Measurements from ENCODE around the gene FOXL2NB.

Gene FOXL2NB

DNA sequence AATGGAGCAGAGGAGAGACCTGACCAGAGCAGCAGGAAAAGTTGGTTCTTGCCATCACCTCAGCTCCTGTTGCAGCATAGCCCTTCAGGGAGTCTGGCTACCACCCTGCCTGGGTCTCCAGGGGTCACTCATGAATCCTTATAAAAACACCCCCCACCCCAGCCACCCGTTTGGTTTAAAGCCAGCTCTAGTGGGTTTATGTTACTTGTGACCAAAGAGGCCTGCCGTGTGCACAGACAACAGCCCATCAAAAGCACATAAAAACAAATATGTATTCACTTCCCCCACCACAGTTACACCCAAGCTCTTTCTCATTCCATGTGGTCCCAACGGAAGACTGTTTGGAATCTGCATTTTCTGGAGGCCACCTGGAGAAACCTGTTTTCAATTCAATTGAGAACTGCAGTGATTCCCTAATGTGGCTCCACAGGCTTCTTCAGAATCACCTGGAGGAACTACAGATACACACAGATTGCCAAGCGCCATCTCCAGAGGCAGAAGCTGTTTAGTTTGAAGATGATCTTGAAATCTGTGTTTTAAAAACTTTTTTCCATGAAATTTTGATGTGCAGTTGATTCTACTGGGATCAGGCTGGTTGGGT is 13.8 kb upstream of the FOXL2NB start:
- no peak for FAIRE-seq

DNA sequence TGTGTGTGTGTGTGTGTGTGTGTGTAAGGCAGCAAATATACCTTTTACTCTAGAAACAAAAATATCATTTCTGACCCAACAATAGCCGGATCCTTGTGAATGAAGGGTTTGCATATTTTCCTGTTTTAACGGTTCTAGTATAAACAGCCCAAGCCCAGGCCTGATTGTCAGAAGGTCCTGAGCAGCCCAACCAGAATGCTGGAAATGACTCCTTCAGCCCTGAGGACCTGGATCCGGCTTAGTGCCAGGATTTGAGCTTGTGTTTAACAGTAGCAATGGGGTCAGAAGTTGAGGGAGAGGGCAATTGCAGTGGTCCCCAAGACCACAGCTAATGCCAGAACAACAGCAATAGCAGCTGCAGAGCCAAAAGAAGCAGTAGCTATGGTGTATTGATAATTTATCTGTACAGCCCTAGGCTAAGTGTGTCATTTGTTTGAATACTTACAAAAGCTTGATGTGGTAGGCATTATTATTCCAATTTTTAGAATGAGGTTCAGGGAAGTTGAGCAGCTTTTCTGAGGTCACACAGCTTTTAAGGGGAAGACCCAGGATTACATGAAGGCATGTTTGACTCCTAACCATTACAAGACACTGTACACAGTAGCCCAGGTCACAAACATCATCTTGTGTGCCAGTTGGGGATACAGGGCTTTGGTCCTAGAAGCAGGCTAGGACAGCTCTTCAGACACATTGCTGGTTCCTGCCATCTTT is 12.9 kb upstream of the FOXL2NB start:
- no peak for FAIRE-seq

DNA sequence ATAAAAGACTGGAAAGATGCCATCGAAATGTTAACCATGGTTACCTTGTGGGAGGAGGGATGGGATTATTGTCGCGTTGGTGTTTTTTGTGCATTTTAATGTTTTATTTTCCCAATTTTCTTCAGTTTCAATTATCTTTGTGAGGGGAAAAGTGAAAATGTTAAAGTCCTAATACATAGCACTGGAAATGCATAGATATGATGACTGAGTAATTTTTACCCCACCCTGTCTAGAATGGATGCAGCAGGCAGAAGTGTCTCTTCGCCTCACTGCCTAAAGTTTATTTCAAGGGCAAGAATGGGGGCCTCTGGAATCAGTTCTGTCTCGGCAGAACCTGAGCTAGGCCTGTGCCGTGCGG is 11.5 kb upstream of the FOXL2NB start:
- no peak for FAIRE-seq

GRCh38 chr3:138935863-138936740 is 10.9 kb upstream of the FOXL2NB start:
- FAIRE-seq, result no peak

DNA sequence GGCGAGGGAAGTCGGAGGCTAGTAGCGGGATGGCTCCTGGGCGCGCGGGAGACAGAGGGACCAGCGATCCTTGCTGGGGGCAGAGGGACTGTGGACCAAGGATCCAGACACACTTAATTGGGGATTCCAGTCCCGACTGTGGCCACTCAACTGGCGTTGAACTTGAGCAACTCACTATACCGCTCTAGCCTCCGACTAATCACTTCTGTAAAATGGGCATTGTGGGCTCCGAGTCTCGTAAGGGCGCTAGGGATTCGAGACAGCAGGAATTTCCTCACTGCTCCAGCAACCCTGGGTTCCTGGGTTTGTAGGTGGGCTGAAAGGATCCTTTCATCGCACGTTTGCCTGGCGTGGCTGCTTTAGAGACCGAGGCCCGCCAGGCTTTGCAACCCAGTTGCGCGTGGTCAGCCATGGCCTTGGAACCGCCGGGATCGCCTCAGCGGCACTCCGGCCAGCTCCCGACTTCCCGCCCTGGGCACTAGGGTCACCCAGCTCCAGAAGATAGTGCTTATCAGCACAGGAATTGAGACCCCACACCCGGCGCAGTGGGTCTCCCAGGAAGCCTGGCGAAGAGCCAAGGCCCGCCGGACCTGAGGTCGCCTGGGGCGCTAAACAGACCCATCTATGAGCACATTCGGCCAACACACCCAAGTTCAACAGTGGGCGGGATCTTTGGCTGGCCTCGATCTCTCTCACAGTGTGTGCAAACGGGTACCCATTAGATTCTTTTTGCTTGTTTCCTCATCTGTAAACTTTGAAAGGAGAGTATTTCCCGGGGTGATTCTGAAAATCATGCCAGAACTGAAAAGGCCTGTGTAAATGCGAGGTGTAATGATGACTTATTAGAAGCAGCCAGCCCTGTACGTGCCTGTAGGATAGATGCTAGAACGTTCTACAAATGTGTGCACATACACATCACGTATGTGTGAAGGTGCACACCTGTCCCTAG is 10.0 kb upstream of the FOXL2NB start:
- no peak for FAIRE-seq

DNA sequence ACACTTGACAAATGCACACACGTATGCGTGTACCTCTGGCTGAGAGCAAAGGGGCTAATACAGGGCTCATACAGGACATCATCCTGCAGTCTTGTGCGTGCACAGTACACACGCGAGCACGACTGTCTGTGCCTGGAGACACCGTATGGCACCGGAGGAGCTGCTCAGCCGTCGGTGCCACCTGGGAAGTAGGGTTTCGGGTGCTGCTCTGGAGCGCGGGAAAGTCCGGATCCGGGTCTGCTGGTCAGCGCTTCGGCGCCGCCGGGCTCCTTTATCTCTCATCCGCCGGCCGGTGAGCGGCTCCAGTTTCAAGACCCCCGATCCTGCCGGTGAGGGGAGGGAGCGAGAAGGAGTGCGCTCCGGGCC is 9.3 kb upstream of the FOXL2NB start:
- FAIRE-seq, result no peak

GRCh38 chr3:138938056-138938876 is 8.8 kb upstream of the FOXL2NB start:
- no peak for FAIRE-seq

DNA sequence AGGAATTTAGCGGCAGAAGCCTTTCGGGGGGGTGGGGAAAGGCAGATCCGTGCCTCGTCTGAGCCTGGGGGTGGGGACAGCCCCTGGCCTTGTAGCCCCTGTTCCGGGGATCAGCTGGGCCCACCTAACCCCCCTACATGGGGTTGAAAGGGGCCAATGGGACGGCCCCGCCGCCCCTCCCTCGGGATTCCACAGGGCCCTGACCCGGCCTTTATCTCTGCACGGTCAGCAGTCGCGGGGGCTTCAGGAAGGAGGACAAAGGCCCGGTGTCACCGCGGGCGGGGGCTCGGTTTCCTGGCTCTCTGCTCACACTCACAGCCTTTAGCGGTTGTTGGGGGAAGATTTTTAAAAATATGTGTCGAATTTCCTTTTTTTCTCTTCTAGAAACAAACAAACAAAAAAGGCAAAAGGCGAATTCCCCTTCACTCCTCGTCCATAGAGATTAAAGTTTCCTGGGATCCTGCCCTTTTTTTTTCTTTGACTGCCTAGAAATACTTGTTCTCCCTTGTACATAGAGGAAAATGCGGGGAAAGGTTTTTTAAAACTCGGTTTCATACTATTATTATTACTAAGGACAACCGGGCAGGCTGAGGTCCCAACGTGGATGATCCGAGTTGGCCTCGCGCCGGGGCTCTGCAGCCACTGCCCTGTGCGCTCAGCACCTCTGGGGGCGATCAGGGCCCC is 8.0 kb upstream of the FOXL2NB start:
- no peak for FAIRE-seq

DNA sequence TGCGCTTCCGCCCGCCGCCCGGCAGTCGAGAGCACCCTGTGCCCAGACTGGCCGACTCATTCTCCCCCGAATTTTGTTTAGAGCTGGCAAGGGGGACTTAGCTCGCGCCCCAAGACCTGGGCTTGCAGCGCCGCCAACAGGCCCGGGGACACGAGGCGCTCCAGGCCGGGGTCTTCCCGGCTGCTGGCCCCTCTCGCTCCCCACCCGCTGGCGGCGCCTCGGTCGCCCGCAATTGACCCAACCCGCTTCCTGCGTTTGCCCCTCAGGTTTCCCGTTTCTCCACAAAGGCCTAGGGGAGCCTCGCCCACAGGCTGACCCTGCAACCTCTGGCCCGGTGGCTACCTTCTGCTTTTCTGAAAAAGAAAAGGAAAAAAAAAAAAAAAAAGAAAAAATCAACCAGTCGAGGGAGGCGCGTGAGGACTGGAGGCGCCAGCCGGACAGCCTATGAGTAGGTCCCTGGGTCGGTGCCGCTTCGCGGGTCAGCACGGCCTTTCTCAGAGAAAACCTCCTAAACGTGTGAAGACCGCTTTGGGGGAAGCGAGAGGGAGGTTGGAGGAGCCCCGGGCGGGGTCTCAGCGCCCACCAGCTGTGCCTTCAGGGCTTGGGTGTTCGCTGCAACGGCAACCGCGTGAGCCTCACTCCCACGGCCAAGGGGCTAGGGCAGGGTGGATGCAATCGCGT is 7.3 kb upstream of the FOXL2NB start:
- FAIRE-seq, result no peak

- FAIRE-seq, result no peak
Measured at GRCh38 chr3:138940446-138940845, 6.6 kb upstream of the FOXL2NB start.

GRCh38 chr3:138941259-138941885 is 5.6 kb upstream of the FOXL2NB start:
- FAIRE-seq, result no peak

GRCh38 chr3:138942271-138942670 is 4.7 kb upstream of the FOXL2NB start:
- FAIRE-seq, result no peak

- FAIRE-seq, result no peak
Measured at GRCh38 chr3:138942861-138943623, 4.0 kb upstream of the FOXL2NB start.

GRCh38 chr3:138943724-138944653 is 3.0 kb upstream of the FOXL2NB start:
- no peak for FAIRE-seq

GRCh38 chr3:138944654-138944928 is 2.4 kb upstream of the FOXL2NB start:
- FAIRE-seq, result no peak

GRCh38 chr3:138944929-138945708 is 1.9 kb upstream of the FOXL2NB start:
- no peak for FAIRE-seq
